ENCODE measurements around the gene ANKRD63.

Gene ANKRD63

GRCh38 chr15:40255033-40255432, 27.8 kb downstream of the ANKRD63 start:
- Histone ChIP-seq H3K4me3 (ENCODE audit: low read length in 2 of 2) (no peak overlapping the region), H3K9me3 (ENCODE audit: control insufficient read depth in 2 of 2, low read length in 2 of 2) (no peaks in the 10 kb centered on the region), H3K27me3 (ENCODE audit: control insufficient read depth in 1 of 2, insufficient read depth in 2 of 2, low read length in 2 of 2) (peaks cover 6 to 10% of the 10 kb centered on the region in 2 donors), H3K4me1 (ENCODE audit: control insufficient read depth, insufficient read depth, low read length) (peaks cover 12% of the 10 kb centered on the region), H3K36me3 (ENCODE audit: control insufficient read depth in 2 of 2, insufficient read depth in 2 of 2, low read length in 2 of 2) (no peaks in the 10 kb centered on the region), H3K27ac (ENCODE audit: low read length) (no peak overlapping the region), H3K9ac (ENCODE audit: low read length in 2 of 2) (no peak overlapping the region)

GRCh38 chr15:40254452-40254851, 28.4 kb downstream of the ANKRD63 start:
- Histone ChIP-seq H3K27ac (ENCODE audit: low read length) (no peak overlapping the region), H3K4me1 (ENCODE audit: control insufficient read depth, insufficient read depth, low read length) (peaks cover 12% of the 10 kb centered on the region), H3K9me3 (ENCODE audit: control insufficient read depth in 2 of 2, low read length in 2 of 2) (no peaks in the 10 kb centered on the region), H3K27me3 (ENCODE audit: control insufficient read depth in 1 of 2, insufficient read depth in 2 of 2, low read length in 2 of 2) (peaks cover 6 to 10% of the 10 kb centered on the region in 2 donors), H3K9ac (ENCODE audit: low read length in 2 of 2) (no peak overlapping the region), H3K4me3 (ENCODE audit: low read length in 2 of 2) (no peak overlapping the region), H3K36me3 (ENCODE audit: control insufficient read depth in 2 of 2, insufficient read depth in 2 of 2, low read length in 2 of 2) (no peaks in the 10 kb centered on the region)

DNA sequence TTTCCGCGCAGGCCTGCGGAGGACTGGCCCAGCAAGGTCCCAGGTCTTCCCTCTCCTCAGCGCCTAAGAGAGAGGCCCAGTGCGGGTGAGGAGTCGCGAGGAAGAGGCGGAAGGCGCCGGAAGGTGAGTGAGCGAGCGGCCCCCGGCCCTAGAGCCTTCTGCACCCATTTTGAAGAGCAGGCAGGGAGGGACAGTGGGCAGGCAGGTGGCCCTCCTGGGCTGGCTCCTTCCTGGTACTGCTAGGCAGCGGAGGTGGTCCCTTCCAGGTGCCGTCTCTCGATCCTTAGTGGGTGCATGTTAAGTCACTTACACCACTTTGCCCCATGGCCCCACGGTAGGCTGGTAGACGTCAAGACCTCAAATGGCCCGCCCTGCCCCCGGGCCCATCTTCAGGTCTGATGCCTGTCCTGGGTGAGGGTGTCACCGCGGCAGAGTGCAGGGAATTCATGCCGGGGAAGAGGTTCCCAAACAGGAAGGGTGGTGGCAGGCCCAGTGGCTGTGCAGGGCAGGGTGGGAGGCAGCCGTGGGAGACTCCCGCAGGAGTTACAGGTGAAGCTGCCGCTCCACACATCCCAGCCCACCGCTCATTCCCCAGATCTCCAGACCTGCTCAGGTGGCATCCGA, 29.6 kb downstream of the ANKRD63 start:
- Histone ChIP-seq H3K9me3 (ENCODE audit: control insufficient read depth in 2 of 2, low read length in 2 of 2) (no peaks in the 10 kb centered on the region), H3K4me1 (ENCODE audit: control insufficient read depth, insufficient read depth, low read length) (peaks cover 12% of the 10 kb centered on the region), H3K4me3 (ENCODE audit: low read length in 2 of 2) (peak overlapping the region; percentile 50 to 79), H3K36me3 (ENCODE audit: control insufficient read depth in 2 of 2, insufficient read depth in 2 of 2, low read length in 2 of 2) (no peaks in the 10 kb centered on the region), H3K27me3 (ENCODE audit: control insufficient read depth in 1 of 2, insufficient read depth in 2 of 2, low read length in 2 of 2) (peaks cover 4 to 7% of the 10 kb centered on the region in 2 donors), H3K27ac (ENCODE audit: low read length) (no peak overlapping the region), H3K9ac (ENCODE audit: low read length in 2 of 2) (peak overlapping the region; percentile 4 to 51)

DNA sequence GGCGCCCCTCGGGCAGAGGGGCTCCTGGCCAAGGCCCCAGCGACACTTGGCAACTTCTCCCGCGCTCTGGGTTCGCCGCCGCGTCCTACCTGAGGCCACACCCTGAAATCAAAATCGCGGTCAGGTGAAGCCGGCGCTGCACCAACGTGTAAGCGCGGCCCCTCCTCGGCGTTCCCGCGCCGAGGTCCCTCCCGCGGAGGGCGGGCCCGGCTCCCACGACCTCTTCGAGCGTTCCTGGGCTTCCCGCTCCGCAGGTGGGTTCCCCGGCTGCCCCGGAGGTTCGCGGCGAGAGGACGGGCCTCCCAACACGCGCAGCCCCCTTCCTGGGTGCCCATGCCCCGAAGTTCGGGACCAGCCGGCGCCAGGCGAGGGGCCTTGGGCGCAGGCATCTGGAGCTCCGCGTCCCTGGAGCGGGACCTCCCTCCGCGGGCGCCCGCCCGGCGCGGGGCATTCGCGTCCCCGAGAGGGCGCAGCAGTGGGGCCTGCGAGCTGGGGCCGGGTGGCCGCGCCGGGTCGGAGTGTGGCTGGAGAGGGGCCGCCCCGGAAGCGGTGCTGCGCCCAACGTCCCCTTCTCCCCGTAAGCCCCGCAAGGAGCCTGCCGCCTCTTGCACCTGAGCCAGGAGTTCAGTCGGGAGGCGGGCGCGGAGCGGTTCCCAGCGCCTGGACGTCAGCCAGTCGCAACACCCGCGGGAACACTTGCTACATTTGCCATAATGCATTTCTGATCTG, 30.3 kb downstream of the ANKRD63 start:
- Histone ChIP-seq H3K4me3 (ENCODE audit: low read length in 2 of 2) (peak overlapping the region; percentile 50 to 79), H3K9ac (ENCODE audit: low read length in 2 of 2) (peak overlapping the region; percentile 4 to 51), H3K27me3 (ENCODE audit: control insufficient read depth in 1 of 2, insufficient read depth in 2 of 2, low read length in 2 of 2) (peaks cover 2 to 7% of the 10 kb centered on the region in 2 donors), H3K36me3 (ENCODE audit: control insufficient read depth in 2 of 2, insufficient read depth in 2 of 2, low read length in 2 of 2) (no peaks in the 10 kb centered on the region), H3K27ac (ENCODE audit: low read length) (no peak overlapping the region), H3K4me1 (ENCODE audit: control insufficient read depth, insufficient read depth, low read length) (peaks cover 12% of the 10 kb centered on the region), H3K9me3 (ENCODE audit: control insufficient read depth in 2 of 2, low read length in 2 of 2) (no peaks in the 10 kb centered on the region)

DNA sequence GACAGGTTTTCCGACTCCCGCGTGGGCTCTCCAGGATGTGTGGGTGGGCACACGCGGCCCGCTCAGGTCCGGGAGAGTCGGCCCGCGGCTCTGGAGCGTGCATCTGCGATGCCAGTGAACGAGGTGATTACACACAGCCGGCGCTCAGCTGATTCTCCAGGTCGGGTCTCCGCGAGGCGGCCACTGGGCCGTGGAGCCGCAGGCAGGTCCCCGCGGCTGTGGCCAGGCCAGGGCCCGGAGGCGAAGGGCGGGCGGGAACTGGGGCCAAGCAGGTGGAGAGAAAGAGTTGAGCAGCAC, 30.8 kb downstream of the ANKRD63 start:
- peaks cover 12% of the 10 kb centered on the region for H3K4me1 ChIP-seq (ENCODE audit: control insufficient read depth, insufficient read depth, low read length)
- no peak overlapping the region for H3K9ac ChIP-seq (ENCODE audit: low read length in 2 of 2)
- H3K36me3 ChIP-seq (ENCODE audit: control insufficient read depth in 2 of 2, insufficient read depth in 2 of 2, low read length in 2 of 2): no peaks in the 10 kb centered on the region
- H3K4me3 ChIP-seq (ENCODE audit: low read length in 2 of 2): peak overlapping the region in 1 of 2 donors; percentile 79
- H3K9me3 ChIP-seq (ENCODE audit: control insufficient read depth in 2 of 2, low read length in 2 of 2): no peaks in the 10 kb centered on the region
- no peak overlapping the region for H3K27ac ChIP-seq (ENCODE audit: low read length)
- H3K27me3 ChIP-seq (ENCODE audit: control insufficient read depth in 1 of 2, insufficient read depth in 2 of 2, low read length in 2 of 2): peaks cover 2 to 7% of the 10 kb centered on the region in 2 donors

DNA sequence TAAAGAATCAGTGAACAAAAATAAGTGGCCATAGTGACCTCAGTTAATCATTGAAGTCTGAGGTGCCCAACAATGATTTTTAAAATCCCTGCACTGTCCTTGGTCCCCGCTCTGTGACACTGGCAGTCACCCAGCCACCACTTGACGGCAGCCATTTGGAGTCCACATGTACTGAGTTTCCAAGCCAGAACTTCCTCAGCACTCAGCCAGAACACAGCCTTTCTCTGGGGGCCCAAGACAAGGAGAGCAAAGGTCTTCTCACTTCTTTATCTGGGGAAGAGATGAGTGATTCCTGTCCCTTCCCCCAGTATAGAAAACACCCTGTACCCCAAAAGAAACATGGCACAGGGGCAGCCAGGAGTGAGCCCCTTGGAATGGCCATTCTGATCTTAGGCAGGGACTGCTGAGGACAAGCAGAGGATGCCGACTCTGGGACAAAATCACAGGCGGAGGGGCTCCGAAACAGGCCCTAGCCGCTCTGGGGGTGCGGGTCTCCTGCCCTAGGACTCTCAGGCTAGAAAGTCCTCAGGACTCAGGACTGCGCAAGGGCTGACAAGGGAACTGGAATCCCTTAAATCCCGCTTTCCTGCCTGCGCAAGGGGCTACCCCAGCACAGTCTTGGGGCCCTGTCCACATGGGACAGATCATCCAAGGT, 31.3 kb downstream of the ANKRD63 start:
- Histone ChIP-seq H3K9me3 (ENCODE audit: control insufficient read depth in 2 of 2, low read length in 2 of 2) (no peaks in the 10 kb centered on the region), H3K4me3 (ENCODE audit: low read length in 2 of 2) (no peak overlapping the region), H3K9ac (ENCODE audit: low read length in 2 of 2) (no peak overlapping the region), H3K27me3 (ENCODE audit: control insufficient read depth in 1 of 2, insufficient read depth in 2 of 2, low read length in 2 of 2) (peaks cover 2 to 7% of the 10 kb centered on the region in 2 donors), H3K4me1 (ENCODE audit: control insufficient read depth, insufficient read depth, low read length) (peaks cover 12% of the 10 kb centered on the region), H3K27ac (ENCODE audit: low read length) (no peak overlapping the region), H3K36me3 (ENCODE audit: control insufficient read depth in 2 of 2, insufficient read depth in 2 of 2, low read length in 2 of 2) (no peaks in the 10 kb centered on the region)

DNA sequence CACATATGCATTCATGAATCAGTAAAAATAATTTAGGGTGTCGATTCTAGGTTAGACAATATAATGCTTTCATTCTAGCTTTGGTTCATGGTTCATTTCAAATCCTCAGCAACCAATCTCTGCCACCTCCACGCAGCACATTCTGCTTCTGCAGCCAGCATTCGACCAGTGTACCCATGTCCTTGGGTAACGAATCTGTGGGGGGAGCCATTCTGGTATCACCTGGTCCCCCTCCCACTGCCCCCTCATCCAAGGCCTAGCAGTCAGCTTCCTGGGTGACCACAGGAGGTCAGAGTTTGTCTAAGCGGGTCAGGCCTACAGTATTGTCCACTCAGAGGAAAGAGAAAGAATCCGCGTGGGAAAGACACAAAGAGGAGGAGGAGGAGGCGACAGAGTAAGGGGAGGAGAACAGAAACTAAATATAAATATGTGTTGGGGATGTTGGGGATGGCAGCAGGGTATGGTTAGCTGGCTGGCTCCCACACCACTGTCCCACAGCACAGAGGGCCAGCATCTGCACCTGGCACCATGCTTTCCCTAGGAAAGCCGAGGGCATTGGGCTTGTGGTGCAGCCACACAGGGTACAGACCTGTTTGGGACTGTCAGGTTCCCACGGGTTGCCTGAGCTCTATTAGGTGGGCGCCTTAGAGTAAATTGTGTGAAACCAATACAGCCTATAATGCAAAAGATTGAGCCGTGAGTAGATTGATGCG, 31.9 kb downstream of the ANKRD63 start:
- Histone ChIP-seq H3K4me3 (ENCODE audit: low read length in 2 of 2) (no peak overlapping the region), H3K36me3 (ENCODE audit: control insufficient read depth in 2 of 2, insufficient read depth in 2 of 2, low read length in 2 of 2) (no peaks in the 10 kb centered on the region), H3K9ac (ENCODE audit: low read length in 2 of 2) (no peak overlapping the region), H3K4me1 (ENCODE audit: control insufficient read depth, insufficient read depth, low read length) (peaks cover 12% of the 10 kb centered on the region), H3K27me3 (ENCODE audit: control insufficient read depth in 1 of 2, insufficient read depth in 2 of 2, low read length in 2 of 2) (peaks cover 2 to 4% of the 10 kb centered on the region in 2 donors), H3K9me3 (ENCODE audit: control insufficient read depth in 2 of 2, low read length in 2 of 2) (no peaks in the 10 kb centered on the region), H3K27ac (ENCODE audit: low read length) (no peak overlapping the region)

DNA sequence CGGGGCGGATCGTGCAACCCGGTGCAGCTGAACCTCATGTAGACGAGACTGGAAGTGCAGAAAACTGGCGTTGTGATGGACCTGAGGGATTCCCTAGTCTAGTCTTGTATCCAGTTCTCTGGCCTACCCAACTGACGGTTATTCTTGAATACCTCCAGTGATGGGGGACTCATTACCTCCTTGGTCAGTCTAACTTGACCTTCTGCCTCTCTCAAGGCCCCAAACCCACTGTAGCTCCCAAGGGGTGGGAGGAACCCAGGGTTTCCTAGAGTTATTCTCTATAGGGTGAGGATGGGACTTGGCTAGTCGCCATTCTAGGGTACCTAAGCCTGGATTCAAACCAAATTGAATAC, 32.6 kb downstream of the ANKRD63 start:
- Histone ChIP-seq H3K9ac (ENCODE audit: low read length in 2 of 2) (no peak overlapping the region), H3K4me1 (ENCODE audit: control insufficient read depth, insufficient read depth, low read length) (peaks cover 12% of the 10 kb centered on the region), H3K27me3 (ENCODE audit: control insufficient read depth in 1 of 2, insufficient read depth in 2 of 2, low read length in 2 of 2) (peaks cover 2 to 4% of the 10 kb centered on the region in 2 donors), H3K27ac (ENCODE audit: low read length) (no peak overlapping the region), H3K9me3 (ENCODE audit: control insufficient read depth in 2 of 2, low read length in 2 of 2) (no peaks in the 10 kb centered on the region), H3K36me3 (ENCODE audit: control insufficient read depth in 2 of 2, insufficient read depth in 2 of 2, low read length in 2 of 2) (no peaks in the 10 kb centered on the region), H3K4me3 (ENCODE audit: low read length in 2 of 2) (no peak overlapping the region)

- Histone ChIP-seq H3K4me3 (ENCODE audit: low read length in 2 of 2) (no peak overlapping the region), H3K27ac (ENCODE audit: low read length) (no peak overlapping the region), H3K36me3 (ENCODE audit: control insufficient read depth in 2 of 2, insufficient read depth in 2 of 2, low read length in 2 of 2) (no peaks in the 10 kb centered on the region), H3K9me3 (ENCODE audit: control insufficient read depth in 2 of 2, low read length in 2 of 2) (no peaks in the 10 kb centered on the region), H3K27me3 (ENCODE audit: control insufficient read depth in 1 of 2, insufficient read depth in 2 of 2, low read length in 2 of 2) (peaks cover 2 to 4% of the 10 kb centered on the region in 2 donors), H3K4me1 (ENCODE audit: control insufficient read depth, insufficient read depth, low read length) (peaks cover 12% of the 10 kb centered on the region), H3K9ac (ENCODE audit: low read length in 2 of 2) (no peak overlapping the region)
Measured at GRCh38 chr15:40249477-40250303, 33.2 kb downstream of the ANKRD63 start.
